MV-4-11 (cell line): ENCODE data around the gene ALDH7A1.

Experiments used
- DNase-seq: peaks from one replicate; lab custom pipeline; 2025; lab: John Stamatoyannopoulos, UW

The ALDH7A1 gene

GRCh38 chr5:126508962-126509279 is 86.1 kb downstream of the ALDH7A1 start:
- peak; percentile 81 for DNase-seq

GRCh38 chr5:126508251-126508961 is 86.6 kb downstream of the ALDH7A1 start:
- DNase-seq = peak; percentile 76

DNA sequence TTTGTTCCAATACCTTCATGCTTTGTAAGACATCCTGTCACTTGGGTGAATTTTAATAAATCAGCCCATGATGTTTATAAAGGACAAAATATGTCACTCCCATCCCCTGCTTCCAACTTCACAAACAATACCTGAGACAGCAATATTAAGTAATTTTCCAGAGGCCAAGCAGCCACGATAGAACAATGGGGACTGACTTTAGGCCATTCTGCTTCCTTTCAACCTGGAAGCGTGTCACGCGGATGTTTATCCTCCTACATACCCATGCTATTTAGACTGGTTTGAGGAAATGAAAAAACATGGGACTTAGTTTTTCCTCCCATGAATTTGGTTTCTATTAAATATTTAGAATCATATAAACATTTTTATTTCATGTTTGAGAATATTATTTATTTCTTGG is 88.9 kb downstream of the ALDH7A1 start:
- DNase-seq = no peak

DNA sequence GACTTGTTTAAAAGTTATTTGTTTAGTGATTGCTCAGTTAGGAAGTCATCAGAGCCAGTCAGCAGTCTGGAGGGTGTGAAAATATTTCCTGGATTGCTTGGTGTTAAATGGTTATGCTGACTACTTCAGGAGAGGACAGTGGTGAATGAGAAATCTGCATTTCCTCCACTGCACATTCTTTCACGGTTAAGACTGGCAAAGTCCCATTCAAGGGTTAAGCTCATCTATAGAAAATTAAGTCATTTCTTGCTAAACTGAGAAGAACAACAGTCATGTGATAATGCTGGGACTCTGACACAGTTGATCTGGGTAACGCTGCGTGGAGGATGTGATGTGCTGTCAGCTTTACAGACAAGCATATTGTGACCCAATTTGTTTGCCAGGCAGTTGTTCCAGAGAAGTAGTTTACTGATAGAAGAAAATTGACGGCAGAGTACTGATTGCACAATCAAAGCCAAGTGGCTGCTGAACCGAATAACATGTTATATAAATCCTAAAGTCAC is 91.4 kb downstream of the ALDH7A1 start:
- no peak for DNase-seq

- no peak for DNase-seq
These were observed 93.6 kb downstream of the ALDH7A1 start for GRCh38 chr5:126501448-126501847.

- peak; percentile 29 for DNase-seq
These were observed 95.1 kb downstream of the ALDH7A1 start for GRCh38 chr5:126499853-126500342.

- DNase-seq = no peak
These were observed 95.7 kb downstream of the ALDH7A1 start for GRCh38 chr5:126499278-126499677.

- DNase-seq = peak; percentile 45
These were observed 97.5 kb downstream of the ALDH7A1 start for GRCh38 chr5:126497506-126497905.

GRCh38 chr5:126494393-126494792 is 100.6 kb downstream of the ALDH7A1 start:
- no peak for DNase-seq

DNA sequence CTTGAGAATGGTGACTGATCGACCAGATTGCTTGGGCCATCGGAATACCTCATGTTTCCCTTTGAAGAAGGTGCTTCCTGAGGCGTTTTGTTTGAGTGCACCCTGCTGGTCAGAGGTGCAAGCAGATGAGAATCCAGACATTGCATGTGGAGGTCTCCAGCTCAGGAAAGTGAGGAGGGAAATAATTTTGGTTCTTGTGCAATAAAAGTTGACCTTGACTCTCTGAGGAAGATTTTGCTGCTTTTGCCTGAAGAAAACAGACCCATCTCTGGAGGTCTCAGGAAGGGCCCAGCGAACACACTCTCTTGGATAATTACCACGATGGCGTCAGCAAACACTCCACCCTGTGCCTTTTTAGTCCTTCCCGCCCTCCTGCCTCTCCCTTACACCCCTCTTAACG is 102.1 kb downstream of the ALDH7A1 start:
- no peak for DNase-seq

GRCh38 chr5:126490167-126490940 is 104.7 kb downstream of the ALDH7A1 start:
- peak; percentile 48 for DNase-seq

DNA sequence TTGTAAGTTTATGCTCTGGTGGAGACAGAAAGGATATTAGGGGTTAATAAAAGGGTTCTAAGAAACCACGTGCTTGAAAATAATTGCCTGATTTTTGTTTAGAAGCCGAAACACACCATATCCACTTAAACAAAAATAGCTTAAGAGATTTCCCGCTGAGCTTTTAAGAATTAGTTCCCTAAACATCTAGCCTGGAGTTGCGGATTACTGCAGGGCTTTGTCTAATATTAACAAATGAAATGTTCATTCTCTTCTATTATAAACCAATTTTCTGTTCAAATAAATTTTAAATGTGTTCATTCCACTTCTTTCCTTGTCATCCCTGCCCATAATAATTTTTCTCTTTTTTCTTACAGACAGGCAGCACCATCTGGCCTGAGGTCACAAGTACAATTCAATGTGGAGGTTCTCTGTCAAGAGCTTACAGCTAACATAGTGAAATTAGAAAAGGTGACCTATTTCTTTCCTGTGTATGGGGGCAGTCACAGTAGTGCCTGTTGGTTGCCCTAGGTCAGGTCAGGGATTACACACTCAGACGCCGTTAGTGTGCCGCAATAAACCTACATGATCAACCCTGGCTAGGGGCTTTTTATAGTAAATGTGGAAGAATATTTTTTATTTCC is 106.5 kb downstream of the ALDH7A1 start:
- no peak for DNase-seq

DNA sequence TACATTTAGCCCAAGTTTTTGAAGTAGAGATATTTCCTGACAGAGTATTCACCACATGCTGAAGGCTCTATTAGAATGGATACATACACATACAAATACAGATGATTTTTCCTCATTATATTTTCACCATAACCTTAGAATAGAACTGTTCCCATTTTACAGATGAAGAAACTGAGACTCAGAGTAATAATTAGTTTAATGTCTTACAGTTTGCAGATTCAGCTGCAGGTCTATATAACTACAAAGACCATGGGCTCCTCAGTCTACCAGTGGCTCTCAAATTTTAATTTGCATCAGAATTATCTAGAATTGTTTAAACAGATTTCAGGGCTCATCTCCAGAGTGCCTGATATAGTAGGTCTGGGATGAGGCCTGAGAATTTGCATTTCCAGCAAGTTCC is 107.4 kb downstream of the ALDH7A1 start:
- no peak for DNase-seq

- no peak for DNase-seq
These were observed 108.7 kb downstream of the ALDH7A1 start for GRCh38 chr5:126486332-126486731.

DNA sequence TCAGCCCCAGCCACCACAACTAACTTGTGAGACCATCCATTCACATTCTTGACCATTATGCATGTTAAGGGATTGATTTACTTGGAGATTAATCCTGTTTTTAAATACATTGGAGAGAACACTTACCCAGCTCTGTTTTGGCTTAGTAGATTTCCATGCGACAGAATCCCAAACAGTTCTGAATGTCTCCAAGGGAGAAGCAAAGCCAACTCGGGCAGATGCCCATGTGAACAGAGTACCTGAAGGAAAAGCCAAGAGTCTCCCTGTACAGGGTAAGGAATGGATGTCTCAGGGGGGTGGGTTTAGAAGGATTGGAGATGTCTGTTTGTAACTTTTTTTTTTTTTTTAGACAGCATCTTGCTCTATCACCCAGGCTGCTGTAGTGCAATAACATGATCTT is 110.8 kb downstream of the ALDH7A1 start:
- DNase-seq = no peak

DNA sequence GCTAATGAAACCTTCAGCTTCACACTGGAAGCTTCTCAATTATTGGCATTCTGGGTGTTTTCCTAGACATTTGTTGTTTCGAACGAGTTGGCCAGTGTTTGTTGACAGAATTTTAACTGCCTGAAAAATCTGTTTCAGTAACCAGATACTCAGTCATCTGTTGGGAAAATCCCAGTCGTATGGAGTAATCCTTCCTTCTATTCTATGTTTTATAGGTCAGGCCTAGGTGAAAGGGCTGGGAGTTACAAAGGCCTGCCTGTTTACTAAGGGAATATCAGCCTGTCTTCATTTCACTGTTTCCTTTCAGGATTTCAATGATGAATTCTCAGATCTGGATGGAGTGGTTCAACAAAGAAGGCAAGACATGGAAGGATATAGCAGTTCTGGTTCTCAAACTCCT is 111.9 kb downstream of the ALDH7A1 start:
- no peak for DNase-seq

- no peak for DNase-seq
These were observed 112.4 kb downstream of the ALDH7A1 start for GRCh38 chr5:126482591-126482990.

GRCh38 chr5:126481243-126481642 is 113.8 kb downstream of the ALDH7A1 start:
- DNase-seq = no peak
